Activated T-helper 1 cell treated with Interleukin-2 at 50 U/mL for 16 hours (primary cell): ENCODE results near the gene COL4A6.
"Not testable (repeated sequence)": the region's sequence is repeated elsewhere in the genome, so short reads cannot be mapped to it uniquely, and the experiment has no call there.

Experiments used
- DNase-seq: peaks from one replicate; pipeline ENCODE4 v3.0.0-alpha.2; 2020; ENCODE audit warnings: low read depth

Gene COL4A6

GRCh38 chrX:108438110-108438623, at the start of gene COL4A6:
COL4A6 (minus strand) TSS chrX:108438422; CDS start chrX:108438196, 226 bp downstream.
- DNase-seq, result no peak

GRCh38 chrX:108485960-108486359, 47.7 kb upstream of the COL4A6 start:
- no peak for DNase-seq

- no peak for DNase-seq
These were observed 46.0 kb upstream of the COL4A6 start for GRCh38 chrX:108484251-108484650.

- DNase-seq, result not testable (repeated sequence)
These were observed 43.3 kb upstream of the COL4A6 start for GRCh38 chrX:108481528-108481927.

- DNase-seq, result no peak
These were observed 35.8 kb upstream of the COL4A6 start for GRCh38 chrX:108473979-108474378.

- DNase-seq, result no peak
These were observed 30.3 kb upstream of the COL4A6 start for GRCh38 chrX:108468486-108468885.

- no peak for DNase-seq
These were observed 26.4 kb upstream of the COL4A6 start for GRCh38 chrX:108464604-108465003.

- no peak for DNase-seq
These were observed 18.8 kb upstream of the COL4A6 start for GRCh38 chrX:108456971-108457477.

- no peak for DNase-seq
These were observed 15.6 kb upstream of the COL4A6 start for GRCh38 chrX:108453841-108454240.

GRCh38 chrX:108447303-108447702, 9.1 kb upstream of the COL4A6 start:
- no peak for DNase-seq

GRCh38 chrX:108442901-108443464, 4.8 kb upstream of the COL4A6 start:
- DNase-seq, result no peak

- DNase-seq, result no peak
These were observed 1.9 kb upstream of the COL4A6 start for GRCh38 chrX:108439961-108440696.

- no peak for DNase-seq
These were observed 1.3 kb upstream of the COL4A6 start, which contains the start of gene COL4A5 for GRCh38 chrX:108439426-108439942. COL4A5 (plus strand) TSS chrX:108439838; CDS start chrX:108440126, 288 bp downstream.

GRCh38 chrX:108437349-108438109, 693 bp downstream of the COL4A6 start:
- no peak for DNase-seq

GRCh38 chrX:108435261-108435660, 3.0 kb downstream of the COL4A6 start:
- DNase-seq, result no peak

GRCh38 chrX:108426262-108426661, 12.0 kb downstream of the COL4A6 start:
- DNase-seq, result no peak

GRCh38 chrX:108420481-108420880, 17.7 kb downstream of the COL4A6 start:
- no peak for DNase-seq

GRCh38 chrX:108419401-108419800, 18.8 kb downstream of the COL4A6 start:
- no peak for DNase-seq

- DNase-seq, result no peak
These were observed 21.0 kb downstream of the COL4A6 start for GRCh38 chrX:108417257-108417656.

- DNase-seq, result no peak
These were observed 22.3 kb downstream of the COL4A6 start for GRCh38 chrX:108415891-108416290.

GRCh38 chrX:108415146-108415545, 23.1 kb downstream of the COL4A6 start:
- DNase-seq, result no peak

- DNase-seq, result no peak
These were observed 25.4 kb downstream of the COL4A6 start for GRCh38 chrX:108412783-108413182.
